Activated CD4-positive, alpha-beta T cell treated with anti-CD3 and anti-CD28 coated beads, Interleukin-2, amount 50 U/mL, for 48 hours (primary cell): ENCODE measurements around the gene CALML6.

Experiments
- DNase-seq, 2 experiments: peaks; one replicate each; pipeline ENCODE4 v3.0.0-alpha.2; 2020

The CALML6 gene

DNA sequence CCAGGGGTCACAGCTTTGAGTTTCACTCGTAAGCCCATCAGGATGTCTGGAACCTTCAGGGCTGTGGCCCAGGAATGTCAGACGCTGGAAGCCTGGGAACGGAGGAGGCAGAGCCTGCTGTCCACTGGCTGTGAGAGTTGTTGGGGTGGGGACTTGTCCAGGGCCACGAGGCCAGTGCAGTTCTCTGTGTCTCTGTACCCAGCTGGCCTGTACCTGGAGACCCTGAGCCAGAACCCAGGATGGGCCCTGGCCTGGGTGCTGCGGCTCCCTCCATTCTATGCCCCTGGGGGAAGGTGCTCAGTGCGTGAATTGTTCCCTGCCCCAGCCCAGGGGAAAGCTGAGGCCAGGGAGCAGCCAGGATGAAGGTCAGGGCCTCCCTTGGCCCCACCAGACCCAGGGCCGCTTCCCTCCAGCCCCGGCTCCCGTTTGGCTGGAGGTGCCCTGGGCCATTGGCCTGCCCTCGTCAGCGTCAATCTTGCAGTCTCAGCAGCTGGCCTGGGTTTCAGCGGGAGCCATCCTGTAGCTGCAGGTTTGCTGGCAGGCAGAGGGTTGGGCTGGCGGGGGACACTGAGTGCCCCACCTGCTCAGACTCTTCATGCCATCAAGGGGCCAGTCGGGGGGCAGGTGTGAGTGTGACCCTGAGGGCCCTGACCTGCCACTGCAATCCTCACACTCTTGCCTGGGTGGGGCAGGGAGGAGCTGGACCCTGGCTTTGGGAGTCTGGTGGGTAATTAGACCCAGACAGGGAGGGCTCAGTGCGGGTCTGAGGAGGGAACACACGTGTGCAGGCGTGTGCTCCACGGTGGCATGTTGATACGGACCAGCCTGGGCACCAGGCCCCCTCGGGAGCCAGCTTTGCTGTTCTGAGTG lies 724 bp upstream of the CALML6 start:
- DNase-seq, result no peak

DNA sequence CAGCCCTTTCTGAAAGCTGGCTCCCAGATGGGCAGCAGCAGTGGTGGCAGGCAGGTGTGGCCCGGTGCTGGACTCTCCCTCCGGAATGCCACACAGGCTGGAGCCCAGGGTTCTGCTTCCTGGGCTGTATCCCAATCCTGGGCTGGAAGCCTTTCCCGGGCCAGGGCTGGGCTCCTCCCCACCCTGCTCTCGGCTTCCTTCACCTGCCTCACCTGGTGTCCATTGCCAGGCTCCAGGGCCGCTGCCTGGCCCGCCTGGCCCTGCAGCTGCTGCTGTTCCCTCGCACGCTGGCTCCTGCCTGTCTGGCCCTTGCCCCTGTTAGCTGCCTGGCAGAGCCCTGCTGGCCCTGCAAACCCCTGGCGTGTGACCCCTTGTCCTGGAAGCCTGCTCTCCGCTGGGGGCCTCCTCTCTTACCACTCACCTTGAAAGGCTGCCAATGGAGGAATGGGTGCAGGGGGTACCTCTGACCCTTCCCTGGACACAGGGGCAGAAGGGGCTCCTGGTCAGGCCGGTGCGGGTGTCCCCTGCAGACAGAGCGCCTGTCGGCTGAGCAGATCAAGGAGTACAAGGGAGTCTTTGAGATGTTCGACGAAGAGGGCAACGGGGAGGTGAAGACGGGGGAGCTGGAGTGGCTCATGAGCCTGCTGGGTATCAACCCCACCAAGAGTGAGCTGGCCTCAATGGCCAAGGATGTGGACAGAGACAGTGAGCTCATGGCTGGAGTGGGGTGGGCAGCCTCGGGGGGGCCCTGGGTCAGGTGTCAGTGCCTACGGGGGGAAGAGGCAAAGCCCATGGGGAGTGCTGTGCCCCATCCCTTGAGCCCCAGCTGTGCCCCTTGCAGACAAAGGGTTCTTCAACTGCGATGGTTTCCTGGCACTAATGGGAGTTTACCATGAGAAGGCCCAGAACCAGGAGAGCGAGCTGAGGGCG lies 1.1 kb downstream of the CALML6 start:
- no peak for DNase-seq

DNA sequence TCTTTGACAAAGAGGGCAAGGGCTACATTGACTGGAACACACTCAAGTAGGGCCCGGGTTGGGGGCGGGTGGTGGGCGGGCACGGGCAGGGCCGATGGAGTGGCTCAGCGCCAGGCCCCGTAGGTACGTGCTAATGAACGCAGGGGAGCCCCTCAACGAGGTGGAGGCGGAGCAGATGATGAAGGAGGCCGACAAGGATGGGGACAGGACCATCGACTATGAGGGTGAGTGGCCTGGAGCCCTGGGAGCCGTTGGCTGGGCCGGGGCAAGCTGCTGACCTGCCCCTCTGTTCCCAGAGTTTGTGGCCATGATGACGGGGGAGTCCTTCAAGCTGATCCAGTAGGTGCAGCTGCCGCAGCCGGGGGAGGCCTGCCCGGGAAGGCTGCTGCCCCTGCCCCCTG lies 1.8 kb downstream of the CALML6 start:
- DNase-seq, result no peak

DNA sequence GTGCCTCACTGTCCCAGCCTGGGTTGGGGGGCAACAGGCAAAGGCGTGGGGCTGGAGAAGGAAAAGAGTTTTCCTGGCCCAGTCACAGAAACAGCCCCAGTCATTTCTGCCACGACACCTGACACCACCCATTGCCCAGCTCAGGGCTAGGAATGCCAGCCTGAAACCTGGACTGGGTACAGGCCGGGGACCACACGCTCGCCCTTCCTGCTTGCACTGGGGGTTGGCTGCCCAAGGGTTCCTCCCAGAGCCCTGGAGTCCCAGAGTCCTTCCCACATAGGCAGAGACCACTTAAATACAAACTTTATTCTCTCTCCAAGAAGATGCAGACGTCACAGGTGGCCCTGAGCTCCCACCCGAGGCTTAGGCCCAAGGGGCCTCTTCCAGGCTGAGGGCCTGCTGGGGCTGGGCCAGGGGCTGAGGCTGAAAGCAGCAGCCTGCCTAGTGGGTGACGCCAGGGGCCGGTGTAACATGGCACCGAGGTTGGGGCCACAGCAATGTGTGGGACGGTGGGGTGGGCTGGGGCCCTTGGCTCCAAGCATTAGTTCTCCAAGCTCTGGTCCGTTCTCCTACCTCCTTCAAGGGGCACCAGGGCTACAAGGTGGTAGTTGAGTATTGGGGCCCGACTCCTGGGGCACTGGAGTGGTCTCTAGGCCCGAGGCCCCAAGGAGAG lies 2.4 kb downstream of the CALML6 start:
- DNase-seq, result no peak

DNA sequence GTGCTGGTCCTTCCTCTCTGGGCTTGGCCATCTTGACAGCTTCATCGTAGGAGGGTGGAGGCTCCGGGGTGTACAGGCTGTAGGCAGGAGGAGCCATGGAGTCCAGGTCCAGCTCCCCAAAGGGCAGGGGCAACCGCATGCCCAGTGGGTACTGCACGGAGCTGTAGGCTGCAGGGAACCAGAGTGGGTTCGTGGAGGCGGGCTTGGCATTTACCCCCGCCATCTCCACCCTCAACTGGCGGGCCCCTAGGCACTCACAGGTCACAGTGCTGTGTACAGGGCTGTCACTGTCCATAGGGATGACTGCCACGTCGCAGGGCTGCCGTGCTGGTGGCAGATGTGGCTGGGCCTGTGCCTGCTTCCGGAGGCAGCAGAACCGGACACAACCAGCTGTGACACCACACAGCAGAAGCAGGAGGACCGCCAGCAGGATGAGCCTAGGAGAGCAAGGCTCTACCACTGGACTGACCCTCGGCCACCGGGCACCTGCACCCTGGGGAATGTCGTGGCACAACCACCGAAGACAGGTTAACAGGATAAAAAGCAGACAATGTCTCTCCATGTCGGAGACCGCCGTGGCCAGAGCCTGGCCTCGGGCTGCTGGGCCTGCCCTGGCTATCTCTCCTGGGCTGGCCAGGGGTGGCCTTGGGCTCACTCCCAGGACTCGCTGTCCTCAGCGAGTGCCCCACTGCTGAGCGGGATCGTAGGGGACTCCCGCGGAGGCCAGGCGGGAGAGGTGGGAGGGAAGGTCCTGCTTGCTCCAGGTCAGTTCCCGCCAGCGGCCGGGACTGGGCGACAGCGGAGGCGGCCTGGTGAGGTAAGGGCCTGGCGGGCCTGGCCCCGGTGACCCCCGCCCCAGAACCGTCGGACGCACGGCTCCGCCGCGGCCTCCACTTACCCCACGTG lies 3.2 kb downstream of the CALML6 start:
- DNase-seq, result no peak

DNA sequence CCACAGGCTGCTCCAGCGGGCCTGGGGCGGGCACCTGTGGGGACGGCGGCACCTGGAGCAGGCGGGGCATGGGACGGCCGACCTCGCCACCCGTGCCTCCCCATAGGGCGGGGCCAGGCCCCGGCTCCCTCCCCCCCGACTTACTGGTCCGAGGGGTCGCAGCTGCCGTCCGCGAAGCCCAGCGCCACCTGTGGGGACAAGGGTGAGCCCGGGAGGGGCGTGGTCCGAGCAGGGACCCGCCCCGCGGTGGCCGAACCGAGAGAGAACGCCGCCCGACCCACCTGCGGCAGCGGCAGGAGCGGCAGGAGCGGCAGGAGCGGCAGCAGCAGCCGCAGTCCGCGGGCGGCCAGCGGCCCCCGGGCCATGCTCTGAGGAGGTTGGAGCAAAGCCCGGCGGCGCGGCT lies 3.8 kb downstream of the CALML6 start, which contains the start of gene TMEM52:
TMEM52 (minus strand) TSS at position 379 of the 403 bp plus-strand sequence; CDS start at position 365, 14 bp downstream.
- no peak for DNase-seq

DNA sequence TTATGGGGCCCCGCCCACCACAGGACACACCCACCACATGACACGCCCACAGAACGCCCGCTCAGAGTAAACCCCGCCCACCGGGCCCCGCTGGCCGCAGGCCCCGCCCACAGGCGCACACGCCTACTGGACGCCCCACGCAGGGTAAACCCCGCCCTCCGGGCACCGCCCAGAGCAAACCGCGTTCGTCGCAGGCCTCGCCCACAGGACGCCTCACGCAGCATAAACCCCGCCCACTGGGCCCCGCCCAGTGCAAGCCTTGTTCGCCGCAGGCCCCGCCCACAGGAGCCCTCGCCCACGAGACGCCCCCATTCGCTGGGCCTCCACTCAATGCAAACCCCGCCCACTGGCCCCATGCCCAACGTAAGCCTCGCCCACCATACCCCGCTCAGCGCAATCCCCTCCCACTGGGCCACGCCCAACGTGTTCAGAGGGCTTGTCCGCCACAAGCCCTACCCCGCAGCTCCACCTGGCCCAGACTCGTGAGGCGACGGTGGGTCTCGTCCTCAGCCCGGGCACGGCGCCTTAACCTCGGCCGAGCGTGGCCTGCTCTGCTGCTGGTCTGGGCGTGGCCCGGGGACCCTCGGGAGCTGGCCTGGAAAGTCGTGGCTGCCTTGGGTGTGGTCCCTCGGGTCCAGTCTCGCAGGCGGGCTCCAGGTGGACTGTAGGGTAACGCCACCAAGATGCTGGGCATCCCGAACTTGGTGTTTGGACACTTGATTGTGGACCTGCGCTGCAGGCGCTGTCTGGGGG lies 4.4 kb downstream of the CALML6 start:
- peak; percentile 98 for DNase-seq

DNA sequence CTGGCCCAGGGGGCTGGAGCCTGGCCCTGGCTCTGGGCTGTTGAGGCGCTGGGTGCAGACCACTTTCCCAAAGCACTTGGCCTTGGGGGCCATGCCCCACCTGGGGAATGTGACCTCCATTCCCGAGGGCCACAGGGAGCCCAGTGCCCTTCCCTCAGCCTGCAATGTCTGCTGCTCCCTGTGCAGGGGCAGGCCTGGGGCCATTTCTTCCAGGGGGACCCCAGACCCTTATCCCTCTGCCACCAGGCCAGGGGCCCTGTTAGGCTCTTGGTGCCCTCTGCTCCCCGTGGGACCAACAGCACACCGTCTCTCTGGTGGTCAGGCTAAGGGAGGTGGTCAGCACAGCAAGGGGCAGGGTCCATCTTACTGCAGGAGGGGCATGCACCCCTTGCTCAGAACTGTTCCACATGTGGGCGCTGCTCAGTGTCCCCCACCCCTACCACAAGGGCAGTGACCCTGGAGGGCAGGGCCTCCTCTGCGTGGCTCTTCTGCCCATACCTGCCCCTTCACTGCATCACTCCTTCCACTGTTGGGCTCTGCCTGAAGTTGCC lies 5.1 kb downstream of the CALML6 start:
- DNase-seq, result no peak

DNA sequence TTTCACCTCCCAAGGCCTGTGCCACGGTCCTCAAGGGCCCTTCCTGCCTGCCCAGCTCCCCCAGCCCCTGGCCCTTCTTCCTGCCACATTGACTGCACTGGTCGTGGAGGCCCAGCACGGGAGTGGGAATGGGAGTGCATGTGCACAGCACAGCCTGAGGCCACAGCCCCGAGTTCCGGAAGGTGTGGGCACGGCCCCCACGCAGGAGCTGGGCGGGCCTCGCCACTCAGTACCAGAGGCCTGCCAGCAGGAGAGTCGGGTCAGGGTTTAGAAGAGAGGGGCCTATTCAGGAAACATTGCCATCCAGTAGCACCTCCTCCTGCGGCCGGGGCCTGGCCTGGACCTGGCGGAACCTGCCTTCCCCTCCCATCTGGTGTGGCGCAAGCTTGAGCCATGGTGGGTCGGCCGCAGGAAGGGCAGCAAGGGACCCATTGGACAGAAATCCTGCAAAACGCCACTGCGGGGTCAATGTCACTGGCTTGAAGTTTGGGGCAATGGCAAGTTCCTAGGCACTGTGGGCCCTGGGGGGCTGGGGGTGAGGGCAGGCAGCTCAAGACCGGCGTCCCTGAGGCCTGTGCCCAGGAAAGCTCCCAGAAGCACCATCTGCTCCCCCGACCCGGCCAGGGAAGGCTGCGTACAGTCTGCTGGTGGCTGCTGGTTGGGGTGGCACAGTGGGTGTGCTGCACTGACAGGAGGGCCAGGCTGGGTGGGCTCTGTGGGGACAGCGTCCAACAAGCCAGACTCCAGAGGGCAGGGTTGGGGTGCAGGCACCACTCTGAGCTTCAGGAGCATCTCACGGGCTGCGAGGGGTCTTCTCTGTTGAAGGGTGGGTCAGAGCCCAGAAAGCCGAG lies 5.8 kb downstream of the CALML6 start:
- no peak for DNase-seq

DNA sequence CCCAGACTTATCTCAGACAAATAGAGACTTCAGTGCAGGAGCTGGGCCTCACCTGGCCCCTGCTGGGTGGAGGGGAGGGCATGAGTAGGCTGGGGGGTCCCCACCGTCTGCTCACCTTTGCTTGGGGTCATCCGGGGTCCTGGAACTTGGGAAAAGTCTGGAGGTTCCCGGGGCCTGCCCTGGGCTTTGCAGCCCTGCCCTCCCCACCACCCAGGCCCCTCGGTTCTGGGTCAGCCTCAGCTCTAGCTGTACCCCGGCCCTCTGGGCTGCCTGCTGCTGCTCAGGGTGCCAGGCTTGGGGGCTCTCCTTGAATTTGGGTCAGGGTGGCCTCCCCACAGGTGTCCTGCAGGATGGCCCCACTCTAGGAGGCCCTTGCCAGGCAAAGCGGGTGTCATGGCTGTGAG lies 6.4 kb downstream of the CALML6 start:
- no peak for DNase-seq

DNA sequence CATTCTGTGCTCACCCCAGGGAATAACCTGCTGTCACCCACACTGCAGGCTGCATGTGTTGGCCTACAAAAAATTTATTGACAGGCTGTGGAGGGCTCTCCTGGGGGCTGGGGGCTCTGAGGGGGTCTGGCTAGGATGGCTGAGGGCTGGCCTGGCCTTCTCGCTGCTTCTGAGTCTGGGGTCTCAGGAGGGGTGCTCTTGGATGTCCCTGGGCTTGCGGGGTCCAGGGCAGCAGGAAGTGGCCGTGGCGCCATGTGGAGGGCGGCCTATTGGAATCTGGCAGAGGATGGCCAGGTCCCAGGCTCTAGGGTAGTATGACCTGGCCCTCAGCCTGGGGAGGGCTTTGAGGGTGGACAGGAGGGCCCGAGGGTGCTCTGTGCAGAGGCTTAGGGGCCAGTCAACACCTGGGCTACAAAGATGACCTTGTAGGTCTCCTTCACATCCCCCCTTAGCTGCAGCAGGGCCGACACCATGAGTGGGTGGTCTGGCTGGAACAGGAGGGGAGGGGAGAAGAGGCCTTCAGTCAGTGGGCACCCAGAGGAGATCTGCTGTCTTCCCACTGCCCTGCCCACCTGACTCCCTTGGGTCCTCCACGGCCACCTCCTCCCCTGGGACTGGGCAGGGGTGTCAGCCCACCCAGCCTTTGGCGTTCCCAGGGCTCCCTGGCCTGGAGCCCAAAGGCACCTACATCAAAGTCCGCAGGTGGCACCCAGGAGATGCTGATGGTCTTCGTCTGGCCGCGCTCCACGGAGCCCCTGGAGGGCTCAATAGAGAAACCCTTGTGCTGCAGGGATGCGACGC lies 7.0 kb downstream of the CALML6 start:
- no peak for DNase-seq

DNA sequence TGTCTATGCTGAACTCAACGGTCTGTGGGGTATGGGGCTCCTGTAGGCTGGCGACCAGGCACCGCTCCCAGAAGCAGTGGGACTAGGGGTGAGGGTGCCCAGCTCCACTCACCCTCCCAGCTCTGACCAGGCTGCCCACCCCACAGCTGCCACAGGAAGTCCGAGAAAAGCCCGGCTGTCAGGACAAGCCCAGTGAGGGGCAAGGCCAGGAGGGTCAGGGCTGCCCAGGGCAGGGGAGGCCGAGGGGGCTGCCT lies 7.6 kb downstream of the CALML6 start:
- DNase-seq, result no peak

DNA sequence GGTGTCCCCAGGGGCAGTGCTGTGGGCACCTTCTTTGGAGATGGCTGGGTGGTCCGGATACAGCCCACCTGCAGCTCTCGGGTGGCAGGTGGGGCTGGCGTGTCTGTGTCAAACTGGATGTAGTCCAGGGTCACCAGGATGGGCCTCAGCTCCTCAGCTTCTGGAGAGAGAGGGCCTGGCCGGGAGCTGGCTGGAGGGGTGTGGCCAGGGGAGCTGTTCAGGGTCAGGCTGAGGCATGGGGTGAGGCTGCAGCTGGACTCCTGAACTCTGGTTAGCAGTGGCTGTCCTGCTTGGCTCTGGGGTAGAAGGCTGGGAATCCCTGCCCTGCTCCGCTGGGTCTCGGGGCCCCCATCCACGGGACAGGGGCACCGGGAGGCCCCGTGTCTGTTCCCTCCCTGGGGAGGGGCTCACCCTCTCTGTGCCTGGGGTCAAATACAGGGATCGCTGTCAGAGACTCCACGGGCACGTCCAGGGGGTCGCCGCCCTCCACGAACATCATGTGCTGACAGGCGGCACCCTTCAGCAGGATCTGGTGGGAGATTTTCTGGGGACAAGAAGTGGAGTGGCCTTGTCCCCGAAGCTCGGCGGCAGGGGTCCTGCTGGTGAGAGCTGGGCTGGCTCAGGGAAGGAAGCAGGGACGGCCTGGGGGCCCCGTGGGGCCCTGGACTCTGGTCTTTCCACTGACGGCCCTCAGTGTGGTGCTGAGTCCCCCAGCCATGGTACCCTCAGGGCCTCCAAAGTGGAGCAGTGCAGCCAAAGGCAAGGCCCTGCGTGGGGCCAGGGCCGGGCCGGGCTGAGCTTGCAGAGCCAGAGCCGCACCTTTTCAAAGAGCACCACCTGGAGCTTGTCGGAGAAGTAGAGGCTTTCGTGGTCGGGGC lies 8.1 kb downstream of the CALML6 start:
- DNase-seq, result no peak

DNA sequence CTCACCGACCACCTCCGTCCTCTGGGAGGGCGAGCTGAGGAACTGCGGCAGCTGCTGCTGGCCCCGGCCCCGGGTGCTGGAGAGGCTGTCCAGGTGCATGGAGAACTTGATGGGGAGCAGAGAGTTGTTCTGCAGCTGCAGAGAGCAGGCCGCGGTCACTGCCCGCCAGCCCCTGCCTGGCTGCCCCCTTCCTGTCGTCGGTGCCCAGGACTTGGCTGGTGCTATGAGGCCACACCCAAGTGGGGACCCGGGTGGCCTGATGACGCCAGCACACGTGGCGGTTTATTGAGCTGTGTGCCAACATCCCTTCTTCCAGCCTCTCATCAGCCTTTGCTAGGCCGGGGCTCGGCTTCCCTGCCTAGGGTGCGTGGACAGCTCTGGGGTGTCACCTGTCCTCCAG lies 9.3 kb downstream of the CALML6 start:
- no peak for DNase-seq

DNA sequence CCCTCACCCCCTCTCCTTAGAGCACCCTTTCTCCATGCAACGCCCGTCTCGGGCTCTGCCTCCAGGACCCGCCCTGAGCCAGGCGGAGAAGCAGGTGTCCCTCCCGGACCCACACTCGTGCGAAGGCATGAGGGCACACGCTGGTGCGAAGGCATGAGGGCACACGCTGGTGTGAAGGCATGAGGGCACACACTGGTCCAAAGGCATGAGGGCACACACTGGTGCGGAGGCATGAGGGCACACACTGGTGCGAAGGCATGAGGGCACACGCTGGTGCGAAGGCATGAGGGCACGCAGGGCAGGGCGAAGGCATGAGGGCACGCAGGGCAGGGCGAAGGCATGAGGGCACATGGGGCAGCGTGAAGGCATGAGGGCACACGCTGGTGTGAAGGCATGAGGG lies 9.8 kb downstream of the CALML6 start:
- no peak for DNase-seq

DNA sequence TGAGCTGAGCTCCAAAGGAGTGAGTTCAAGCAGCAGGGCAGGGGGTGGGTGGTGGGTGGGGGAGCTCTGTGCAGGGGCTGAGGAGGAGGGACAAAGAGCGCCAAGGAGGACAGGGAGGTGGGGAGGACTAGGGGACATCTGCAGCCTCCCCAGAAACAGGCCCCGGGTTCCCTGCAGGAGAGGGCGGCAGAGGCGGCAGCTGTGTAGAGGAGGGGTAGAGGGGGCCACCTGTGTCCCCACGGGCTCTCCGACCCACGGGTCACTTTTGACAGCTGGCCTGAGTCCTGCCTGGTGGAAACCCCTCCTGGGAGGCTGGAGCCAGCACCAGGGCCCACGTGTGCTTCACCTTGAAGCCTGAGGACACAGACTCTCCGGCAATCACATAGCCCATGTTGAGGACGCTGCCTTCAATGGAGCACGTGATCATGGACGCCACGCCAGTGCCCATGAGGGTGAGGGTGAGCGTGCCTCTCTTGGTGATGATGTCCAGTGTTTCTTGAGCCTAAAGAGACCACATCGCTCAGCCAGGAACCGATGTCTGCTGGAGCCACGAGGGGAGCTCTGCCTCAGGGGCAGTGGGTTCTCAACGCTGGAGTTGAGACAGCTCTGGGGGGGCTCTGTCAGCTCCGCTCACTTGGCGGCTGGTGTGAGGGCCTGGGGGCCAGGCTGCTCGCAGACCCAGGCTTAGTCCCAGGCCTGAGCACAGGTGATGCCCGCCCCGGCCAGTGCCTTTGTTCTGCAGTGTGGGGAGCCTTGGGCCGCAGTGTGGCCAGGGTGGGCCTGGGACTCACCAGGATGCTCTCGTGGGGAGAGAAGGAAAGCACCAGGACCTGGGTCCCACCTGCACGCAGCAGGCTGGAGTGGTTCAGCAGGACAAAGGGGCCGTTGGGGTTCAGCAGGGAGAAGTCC lies 10.6 kb downstream of the CALML6 start:
- DNase-seq, result no peak

DNA sequence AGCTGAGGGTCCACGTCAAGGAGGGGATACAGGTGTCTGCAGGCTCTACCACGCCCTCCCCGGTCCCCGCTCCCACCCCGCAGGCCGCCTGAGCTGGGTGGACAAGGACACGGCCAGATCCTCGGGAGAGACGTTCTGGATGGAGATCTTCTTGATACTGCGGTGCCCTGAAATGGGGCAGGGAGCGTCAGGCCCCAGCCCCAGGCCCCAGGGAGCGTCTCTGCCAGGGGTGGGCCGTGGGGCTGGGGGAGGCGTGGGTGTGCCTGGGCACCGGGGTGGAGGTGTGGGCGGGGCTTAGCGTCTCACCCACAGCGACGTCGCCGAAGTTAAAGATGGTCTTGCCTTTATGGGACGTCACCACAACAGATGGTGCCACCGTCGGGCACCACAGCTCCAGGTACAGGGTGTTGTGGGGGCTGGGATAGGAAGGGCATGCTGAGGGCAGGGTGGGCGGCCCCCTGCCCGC lies 11.3 kb downstream of the CALML6 start:
- no peak for DNase-seq
